ENCODE measurements around the gene OSBPL6.

- TF ChIP-seq CTCF (optimal IDR thresholded peaks at IDR 0.05 in 1 of 3, IDR thresholded peaks at IDR 0.05 in 1 of 3, conservative IDR thresholded peaks at IDR 0.05 in 1 of 3; ENCODE audit: extremely low read depth in 1 of 3, insufficient read depth in 2 of 3, low read length in 3 of 3) (no peak), EZH2 (IDR thresholded peaks at IDR 0.05; ENCODE audit: low read length) (no peak)
Measured at GRCh38 chr2:178315488-178315948, 121.2 kb downstream of the OSBPL6 start.

Measured in keratinocyte (primary cell).